Stimulated activated CD8-positive, alpha-beta memory T cell treated with anti-CD3 and anti-CD28 coated beads, Interleukin-2, amount 100 ng/mL, for 1 hour (primary cell): ENCODE results near the gene ARMH4.

Source experiments
- DNase-seq, 2 donors: peaks; one replicate each; pipeline ENCODE4 v3.0.0-alpha.2; 2020; ENCODE audit warnings: low read depth in 2 of 2

ARMH4 gene

DNA sequence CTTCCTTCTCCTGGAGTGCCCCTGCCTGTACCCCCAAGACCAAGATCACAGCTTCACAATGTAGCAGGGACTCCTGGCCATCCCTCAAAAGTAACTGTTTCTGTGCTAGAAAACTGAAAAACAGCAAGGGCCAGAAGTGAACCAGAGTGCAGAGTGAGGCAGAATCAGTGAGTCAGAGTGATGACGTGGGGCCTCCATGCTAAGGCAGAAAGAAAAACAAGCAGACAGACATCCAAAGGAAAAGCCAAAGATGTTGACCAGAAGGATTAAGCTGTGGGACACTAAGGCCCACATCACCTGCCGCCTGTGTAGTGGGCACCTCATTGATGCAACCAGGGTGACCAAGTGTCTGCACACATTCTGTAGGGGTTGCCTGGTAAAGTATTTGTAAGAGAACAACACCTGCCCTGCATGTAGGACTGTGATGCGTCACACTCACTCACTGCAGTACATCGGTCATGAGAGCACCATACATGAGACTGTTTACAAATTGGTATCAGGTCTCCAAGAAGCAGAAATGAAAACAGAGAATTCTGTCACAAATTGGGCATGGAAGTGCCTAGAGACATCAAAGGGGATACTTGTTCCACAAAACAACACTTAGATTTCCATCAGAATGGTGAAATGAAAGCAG is 51.2 kb downstream of the ARMH4 start:
- DNase-seq: no peak

- no peak for DNase-seq
These were observed 52.3 kb downstream of the ARMH4 start for GRCh38 chr14:58099682-58100081.

GRCh38 chr14:58098507-58098906 is 53.5 kb downstream of the ARMH4 start:
- no peak for DNase-seq

DNA sequence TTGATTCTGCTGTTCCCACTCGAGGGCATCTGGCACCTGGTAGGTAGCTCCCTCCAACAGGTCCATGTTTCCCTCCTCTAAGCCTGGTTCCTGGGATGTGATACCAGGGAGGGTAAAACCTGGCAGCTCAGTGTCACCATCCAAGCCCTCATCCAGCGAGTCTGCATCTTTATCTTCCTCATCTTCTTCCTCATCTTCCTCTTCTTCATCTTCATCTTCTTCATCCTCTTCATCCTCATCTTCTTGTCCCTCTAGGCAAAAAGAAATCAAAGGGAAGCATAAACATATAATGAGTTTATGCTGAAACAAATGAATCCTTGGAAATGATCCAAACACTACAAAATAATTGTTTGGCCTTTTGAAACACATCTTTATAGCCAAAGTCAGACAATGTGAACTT is 55.3 kb downstream of the ARMH4 start:
- DNase-seq: no peak

GRCh38 chr14:58091883-58092630 is 60.0 kb downstream of the ARMH4 start:
- DNase-seq: no peak

- DNase-seq: no peak
These were observed 62.4 kb downstream of the ARMH4 start for GRCh38 chr14:58089612-58090011.

- no peak for DNase-seq
These were observed 63.1 kb downstream of the ARMH4 start for GRCh38 chr14:58088961-58089360.

DNA sequence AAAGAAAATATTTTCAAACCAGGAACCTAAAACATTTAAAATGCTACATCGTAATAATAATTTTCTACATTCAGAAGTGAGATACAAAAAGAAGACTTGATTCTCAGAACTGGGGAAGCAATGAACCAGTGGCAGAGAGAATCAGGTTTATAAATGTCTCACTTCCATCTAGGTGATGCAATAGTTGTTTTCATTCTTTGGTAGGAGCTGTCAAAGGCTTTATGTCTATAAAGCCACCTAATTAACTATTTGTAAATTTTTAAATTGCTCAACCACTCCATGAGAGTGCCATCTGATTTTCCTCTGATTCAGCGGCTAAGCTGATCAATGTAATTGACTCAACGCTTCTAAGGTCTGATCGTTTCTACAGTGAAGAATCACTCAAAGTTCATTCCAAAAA is 66.1 kb downstream of the ARMH4 start:
- DNase-seq: no peak

DNA sequence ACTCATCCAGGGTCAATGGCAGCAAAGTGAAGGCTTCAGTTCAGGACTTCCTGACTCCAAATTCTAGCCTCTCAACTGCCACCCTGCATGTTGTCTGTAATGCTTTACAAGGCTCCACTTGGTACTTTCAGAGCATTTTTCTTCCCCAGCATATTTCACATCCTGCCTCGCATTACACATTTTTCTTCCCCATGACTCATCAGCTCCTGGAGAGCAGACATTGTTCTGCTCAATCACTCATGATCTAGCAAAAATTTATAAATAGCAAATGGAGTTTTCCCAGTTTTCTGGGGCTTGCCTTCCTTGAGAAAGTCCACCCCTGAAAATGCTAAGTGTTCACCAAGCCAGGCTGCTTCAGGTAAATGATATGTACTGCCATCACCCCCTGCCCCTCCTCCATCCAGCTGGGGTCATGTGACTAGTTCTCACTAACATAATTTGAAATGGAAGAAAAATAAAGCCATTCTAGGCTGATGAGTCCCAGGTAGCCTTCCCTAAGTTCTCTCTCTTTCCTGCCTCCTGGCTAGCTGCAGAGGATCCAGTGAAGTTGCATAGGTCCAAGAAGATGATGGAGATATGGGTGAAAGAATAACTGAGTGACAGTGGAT is 69.4 kb downstream of the ARMH4 start:
- no peak for DNase-seq

DNA sequence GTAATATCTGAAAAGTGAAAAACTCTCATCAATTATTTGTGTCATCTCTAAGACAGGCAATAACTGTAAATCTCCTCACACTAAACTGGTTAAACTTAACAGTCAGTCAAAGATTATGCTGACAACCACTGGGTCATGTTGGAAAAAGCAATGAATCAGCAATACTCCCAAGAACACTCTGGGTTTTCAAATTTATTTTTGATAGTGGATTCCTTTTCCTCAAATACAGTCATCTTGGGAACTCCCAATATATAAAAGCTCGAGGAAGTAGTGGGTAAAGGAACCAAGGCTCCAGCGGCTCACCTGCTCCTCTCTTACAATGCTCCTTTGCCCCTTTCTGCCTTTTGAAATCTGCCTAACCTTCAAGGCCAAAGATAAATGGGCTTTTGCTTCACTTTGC is 70.0 kb downstream of the ARMH4 start:
- DNase-seq: no peak

DNA sequence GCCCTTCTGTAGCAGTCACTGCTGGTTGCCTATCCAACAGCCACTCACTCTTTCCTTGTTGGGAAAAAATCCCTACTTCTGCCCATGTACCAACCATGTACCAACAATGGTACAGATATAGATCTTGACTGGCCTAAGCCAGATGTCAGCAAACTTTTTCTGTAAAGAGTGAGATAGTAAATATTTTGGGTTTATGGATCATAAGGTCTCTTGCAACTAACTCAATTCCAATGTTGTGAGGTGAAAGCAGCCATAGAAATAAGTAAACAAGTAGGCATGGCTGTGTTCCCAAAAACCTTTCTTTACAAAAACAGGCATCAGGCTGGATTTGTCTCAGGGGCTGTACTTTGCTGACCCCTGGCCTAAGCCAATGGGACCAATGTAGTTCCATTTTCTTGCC is 73.5 kb downstream of the ARMH4 start:
- no peak for DNase-seq

DNA sequence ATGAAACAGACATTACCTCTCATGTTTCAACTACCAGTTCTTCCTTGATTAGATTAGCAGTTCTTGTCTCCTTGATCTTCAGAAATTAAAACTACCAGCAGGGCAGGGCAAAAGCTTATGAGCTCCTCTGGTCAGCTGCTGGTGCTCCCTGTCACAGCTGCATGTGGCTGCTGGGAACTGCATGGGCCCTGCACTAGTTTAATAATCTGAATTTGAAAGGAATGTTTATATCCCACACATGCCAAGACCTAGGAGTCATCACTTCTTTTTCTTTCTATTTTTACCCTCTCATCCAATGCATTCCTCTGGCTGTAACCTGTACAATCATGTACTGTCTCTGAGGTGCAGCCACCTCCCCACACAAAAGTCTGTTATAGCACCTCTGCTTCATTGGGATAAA is 73.9 kb downstream of the ARMH4 start:
- DNase-seq: no peak

- no peak for DNase-seq
These were observed 74.4 kb downstream of the ARMH4 start for GRCh38 chr14:58077621-58078020.

- no peak for DNase-seq
These were observed 78.5 kb downstream of the ARMH4 start for GRCh38 chr14:58073516-58073915.

DNA sequence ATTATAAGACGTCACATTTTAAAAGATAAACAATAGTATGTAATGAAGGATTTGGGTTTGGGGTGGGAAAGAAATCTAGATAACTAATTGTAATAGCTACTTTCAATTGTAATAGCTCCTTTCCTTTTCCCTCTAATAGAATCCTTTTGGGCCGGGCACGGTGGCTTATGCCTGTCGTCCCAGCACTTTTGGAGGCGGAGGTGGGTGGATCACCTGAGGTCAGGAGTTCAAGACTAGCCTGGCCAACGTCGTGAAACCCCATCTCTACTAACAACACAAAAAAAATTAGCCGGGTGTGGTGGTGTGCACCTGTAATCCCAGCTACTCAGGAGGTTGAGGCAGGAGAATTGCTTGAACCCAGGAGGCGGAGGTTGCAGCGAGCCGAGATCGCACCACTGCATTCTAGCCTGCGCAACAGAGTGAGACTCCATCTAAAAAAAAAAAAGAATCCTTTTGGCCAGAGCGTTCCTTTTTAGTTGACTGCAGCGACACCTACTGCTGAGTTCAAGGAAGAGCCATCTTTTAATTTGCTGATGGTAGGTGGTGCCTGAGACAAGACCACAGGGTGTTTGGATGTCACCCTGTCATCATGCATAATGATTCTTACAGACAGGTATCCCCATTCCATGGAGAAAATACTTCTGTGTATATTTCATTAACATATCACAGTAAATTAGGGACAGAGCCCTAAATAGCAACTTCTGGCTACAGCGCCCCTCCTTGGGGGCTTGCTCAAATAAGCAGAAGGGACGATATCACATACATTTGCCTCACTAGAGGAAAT is 79.5 kb downstream of the ARMH4 start:
- peak in 1 of 2 donors; percentile 6 for DNase-seq

DNA sequence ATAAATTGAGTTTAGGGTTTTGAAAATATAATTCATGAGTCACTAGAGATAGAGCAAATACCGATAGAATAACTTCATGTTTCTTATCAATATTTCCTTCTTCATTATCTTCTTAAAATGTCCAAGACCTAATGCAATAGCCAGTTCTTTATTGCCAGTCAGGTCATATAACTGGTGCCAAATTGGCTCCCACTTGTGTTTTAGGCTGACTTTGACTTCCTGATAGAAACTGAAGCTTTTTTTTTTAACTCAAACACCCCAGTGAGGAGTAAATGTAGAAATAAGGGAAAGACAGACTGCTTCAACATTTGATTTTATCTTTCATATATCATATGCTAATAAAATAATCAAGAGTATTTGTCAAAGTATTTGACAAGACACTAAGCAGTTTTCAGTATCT is 80.7 kb downstream of the ARMH4 start:
- DNase-seq: no peak

DNA sequence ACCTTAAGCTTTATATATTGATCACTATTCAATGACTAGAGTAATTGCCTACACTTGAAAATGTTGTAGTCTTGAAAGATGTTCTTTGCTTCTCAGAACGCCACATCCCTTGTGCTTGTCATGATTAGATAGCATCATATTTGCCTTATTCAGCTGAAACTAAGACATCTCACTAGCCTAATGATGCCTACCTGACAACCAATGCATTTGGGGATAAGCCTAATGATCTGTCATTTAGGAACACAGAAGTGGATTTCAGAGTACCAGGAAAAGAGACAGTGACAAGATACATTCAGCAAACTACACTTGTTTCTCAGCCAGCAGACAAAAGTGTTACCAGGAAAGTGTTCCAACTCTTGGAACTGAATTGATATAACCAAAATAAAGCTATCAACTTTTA is 83.7 kb downstream of the ARMH4 start:
- no peak for DNase-seq

DNA sequence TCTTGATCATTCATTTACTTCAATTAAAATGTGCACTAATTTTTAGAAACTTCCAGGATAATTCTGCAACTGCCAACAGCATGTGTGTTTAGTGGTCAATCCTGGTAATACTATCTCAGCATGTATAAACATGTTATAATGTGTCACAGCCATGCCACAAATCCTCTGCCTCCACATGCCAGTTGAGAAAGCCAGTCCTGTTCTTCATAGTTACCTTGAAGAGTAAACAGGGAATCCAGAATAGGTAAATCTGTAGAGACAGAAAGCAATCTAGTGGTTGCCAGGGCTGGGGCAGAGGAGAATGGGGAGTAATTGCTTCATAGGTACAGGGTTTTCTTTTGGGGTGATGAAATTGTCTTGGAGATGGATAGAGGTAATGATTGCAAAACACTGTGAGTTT is 85.9 kb downstream of the ARMH4 start:
- no peak for DNase-seq

DNA sequence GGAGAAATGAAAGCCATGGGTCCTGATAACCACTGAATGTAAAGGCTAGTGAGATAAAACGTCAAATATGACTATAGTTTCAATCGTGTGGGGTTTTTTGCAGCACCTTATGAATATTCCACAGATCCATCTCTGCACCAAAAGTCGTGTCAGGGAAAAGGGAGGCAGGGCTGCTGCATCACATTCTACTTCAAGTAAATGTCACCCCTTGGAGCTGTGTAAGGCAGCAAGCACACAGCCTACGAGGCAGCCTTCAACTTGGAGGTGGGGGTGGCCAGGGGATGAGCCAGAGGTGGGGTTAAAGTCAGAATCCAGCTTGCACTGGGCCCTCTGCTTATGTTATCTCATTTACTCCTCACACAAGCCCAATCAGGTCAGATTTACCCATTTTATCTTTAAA is 90.4 kb downstream of the ARMH4 start:
- no peak for DNase-seq

GRCh38 chr14:58060898-58061297 is 91.1 kb downstream of the ARMH4 start:
- DNase-seq: no peak

DNA sequence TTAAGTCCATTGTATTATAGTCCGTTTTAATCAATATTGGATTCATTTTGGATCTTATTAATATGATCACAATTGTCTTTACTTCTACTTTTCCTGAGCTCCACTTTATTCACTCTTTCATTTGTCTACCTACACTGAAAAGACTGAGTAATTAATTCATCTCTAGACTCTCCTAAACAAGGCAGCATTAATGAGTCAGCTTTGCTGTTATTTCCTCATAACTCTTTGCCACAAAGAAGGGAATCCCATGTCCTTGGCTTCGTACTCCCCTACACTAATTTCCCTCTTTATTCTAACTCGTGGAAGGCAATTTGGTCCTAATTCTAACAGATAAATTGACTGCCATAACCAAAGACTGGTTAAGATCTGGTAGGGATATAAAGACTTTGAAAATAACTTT is 91.9 kb downstream of the ARMH4 start:
- no peak for DNase-seq

DNA sequence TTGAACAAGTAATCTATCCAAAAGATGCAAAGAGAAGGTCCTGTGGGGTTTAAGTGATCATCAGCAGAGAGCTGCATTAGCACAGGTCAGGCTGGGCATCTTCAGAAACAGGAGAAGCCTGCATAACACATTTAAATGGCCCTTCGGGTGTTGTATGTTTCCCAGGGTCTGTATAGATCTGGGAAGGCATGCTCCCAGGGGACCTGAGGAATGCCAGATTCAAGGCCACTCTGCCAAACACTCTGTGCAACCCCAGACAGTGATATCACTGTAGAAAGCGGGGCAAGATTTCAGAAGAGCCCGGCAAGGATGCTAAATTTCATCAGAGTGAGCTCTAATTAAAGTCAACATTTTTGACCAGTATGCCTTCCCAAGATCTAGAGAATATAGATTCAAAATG is 92.9 kb downstream of the ARMH4 start:
- DNase-seq: no peak
